H1 (cell line): Measurements from ENCODE around the gene ZDHHC1. TPM values are rescaled to one million over a fixed set of nuclear protein-coding genes. Genes with fewer than 3 reads are reported as not detected.
"Not testable (repeated sequence)": the region's sequence is repeated elsewhere in the genome, so short reads cannot be mapped to it uniquely, and the experiment has no call there.

Experiments used
- CTCF ChIA-PET: fragments of 300-600 bp; sonication (Branson Sonifier 250); formaldehyde crosslinking; loops from one replicate; lab custom pipeline; 2021; ENCODE audit not compliant: partially characterized antibody; lab: Charles Lee
- POLR2A ChIA-PET: fragments of 300-600 bp; sonication (Branson Sonifier 250); formaldehyde crosslinking; loops from one replicate; lab custom pipeline; 2021; ENCODE audit warnings: inconsistent platforms; ENCODE audit not compliant: partially characterized antibody; lab: Charles Lee
- DNase-seq, 2 experiments: peaks; one replicate each; pipeline versions ENCODE4 v3.0.0 to v3.0.0-alpha.2; 2010 to 2022; ENCODE audit warnings: low spot score in 2 of 2, low read depth in 1 of 2, mixed read lengths in 1 of 2
- FAIRE-seq: peaks from 2 replicates; lab custom pipeline; 2011; peaks lifted over from hg19 to GRCh38; lab: Jason Lieb, UNC
- H2AFZ ChIP-seq: 2 replicates; pipeline ENCODE4 v1.8.1; 2012; ENCODE audit warnings: low read length, inconsistent platforms
- H2AK5ac ChIP-seq: 2 replicates; pipeline ENCODE4 v1.6.1; 2013; ENCODE audit warnings: low read depth, low read length
- H2BK120ac ChIP-seq: replicated peaks from 2 replicates; pipeline ENCODE3; 2013; ENCODE audit warnings: low read depth, low read length, inconsistent platforms
- H2BK12ac ChIP-seq: 2 replicates; pipeline ENCODE4 v1.6.1; 2013; ENCODE audit warnings: low read depth, low read length
- H2BK15ac ChIP-seq: 2 replicates; pipeline ENCODE4 v1.6.1; 2013; ENCODE audit warnings: low read length
- H2BK20ac ChIP-seq: 2 replicates; pipeline ENCODE4 v1.6.1; 2013; ENCODE audit warnings: low read length
- H2BK5ac ChIP-seq: 2 replicates; pipeline ENCODE4 v1.6.1; 2013; ENCODE audit warnings: low read depth, low read length
- H3K14ac ChIP-seq: 2 replicates; pipeline ENCODE4 v1.6.1; 2013; ENCODE audit warnings: inconsistent platforms; ENCODE audit not compliant: insufficient read length
- H3K18ac ChIP-seq: 2 replicates; pipeline ENCODE4 v1.6.1; 2013; ENCODE audit warnings: low read length; ENCODE audit errors: extremely low read depth
- H3K23ac ChIP-seq: 2 replicates; pipeline ENCODE4 v1.6.1; 2013; ENCODE audit warnings: inconsistent platforms; ENCODE audit not compliant: insufficient read length
- H3K23me2 ChIP-seq: 2 replicates; pipeline ENCODE4 v1.6.1; 2013; ENCODE audit warnings: low read depth, low read length
- H3K27ac ChIP-seq: 2 replicates; pipeline ENCODE4 v1.6.1; 2011; ENCODE audit warnings: low read depth, low read length, inconsistent platforms
- H3K27me3 ChIP-seq, 4 experiments: replicated peaks in 1 of 4; 1 replicate in 1 of 4; 2 replicates in 3 of 4; pipeline versions ENCODE4 v1.6.1 to v1.8.1; 2011 to 2013; ENCODE audit warnings: low read length in 3 of 4, mild to moderate bottlenecking in 3 of 4, inconsistent platforms in 2 of 4, mixed read lengths in 2 of 4, moderate library complexity in 1 of 4; ENCODE audit not compliant: control insufficient read depth in 3 of 4, insufficient read depth in 3 of 4; ENCODE audit errors: extremely low read depth in 1 of 4
- H3K36me3 ChIP-seq, 4 experiments: 2 replicates each; pipeline versions ENCODE4 v1.6.1 to v1.8.1; 2011 to 2013; ENCODE audit warnings: mild to moderate bottlenecking in 4 of 4, low read length in 3 of 4, moderate library complexity in 2 of 4, control low read depth in 1 of 4, inconsistent platforms in 1 of 4; ENCODE audit not compliant: insufficient read depth in 4 of 4, control insufficient read depth in 2 of 4
- H3K4ac ChIP-seq: replicated peaks from 2 replicates; pipeline ENCODE3; 2013; ENCODE audit warnings: low read length, low read depth, mixed read lengths, inconsistent platforms; ENCODE audit not compliant: insufficient read length
- H3K4me1 ChIP-seq, 4 experiments: replicated peaks in 1 of 4; 1 replicate in 1 of 4; 2 replicates in 3 of 4; pipeline versions ENCODE4 v1.6.1 to v1.8.1; 2011 to 2013; ENCODE audit warnings: low read length in 3 of 4, inconsistent platforms in 2 of 4, mixed read lengths in 1 of 4; ENCODE audit not compliant: insufficient read depth in 4 of 4, control insufficient read depth in 3 of 4
- H3K4me2 ChIP-seq, 2 experiments: 2 replicates each; pipeline versions ENCODE4 v1.6.1 to v1.8.1; 2011 to 2013; ENCODE audit warnings: low read depth in 2 of 2, low read length in 2 of 2, control low read depth in 1 of 2, inconsistent platforms in 1 of 2, mild to moderate bottlenecking in 1 of 2; ENCODE audit not compliant: insufficient read depth in 1 of 2
- H3K4me3 ChIP-seq, 4 experiments: fragments of 200-600, 300-600 bp in 1 of 4; sonication (generic), shearing (Covaris generic), sonication (Bioruptor Twin) in 1 of 4; 2 replicates each; pipeline versions ENCODE4 v1.5.1 to v1.8.1; 2011 to 2016; ENCODE audit warnings: low read length in 4 of 4, low read depth in 3 of 4, control low read depth in 2 of 4, inconsistent platforms in 2 of 4, mild to moderate bottlenecking in 2 of 4, mixed read lengths in 1 of 4, moderate library complexity in 1 of 4; ENCODE audit not compliant: insufficient read depth in 2 of 4; ENCODE audit errors: extremely low read depth in 1 of 4
- H3K56ac ChIP-seq: replicated peaks from 2 replicates; pipeline ENCODE3; 2013; ENCODE audit warnings: low read depth, mild to moderate bottlenecking, mixed read lengths, low read length, inconsistent platforms; ENCODE audit not compliant: insufficient read length
- H3K79me1 ChIP-seq: 2 replicates; pipeline ENCODE4 v1.6.1; 2013; ENCODE audit warnings: low read depth, low read length, control low read depth
- H3K79me2 ChIP-seq, 2 experiments: 2 replicates each; pipeline versions ENCODE4 v1.6.1 to v1.8.1; 2012 to 2013; ENCODE audit warnings: low read length in 2 of 2, mild to moderate bottlenecking in 2 of 2, inconsistent platforms in 1 of 2; ENCODE audit not compliant: insufficient read depth in 2 of 2, control insufficient read depth in 1 of 2
- H3K9ac ChIP-seq, 4 experiments: replicated peaks in 1 of 4; 1 replicate in 1 of 4; 2 replicates in 3 of 4; pipeline versions ENCODE4 v1.6.1 to v1.8.1; 2011 to 2013; ENCODE audit warnings: low read depth in 3 of 4, low read length in 3 of 4, control low read depth in 2 of 4, mild to moderate bottlenecking in 2 of 4, moderate library complexity in 2 of 4, inconsistent platforms in 1 of 4; ENCODE audit errors: extremely low read depth in 1 of 4
- H3K9me3 ChIP-seq, 2 experiments: 2 replicates each; pipeline versions ENCODE4 v1.6.1 to v1.8.1; 2012 to 2013; ENCODE audit warnings: mild to moderate bottlenecking in 2 of 2, moderate library complexity in 2 of 2, control low read depth in 1 of 2, inconsistent platforms in 1 of 2, low read depth in 1 of 2, low read length in 1 of 2, mixed read lengths in 1 of 2; ENCODE audit not compliant: insufficient read depth in 2 of 2
- H4K20me1 ChIP-seq, 2 experiments: replicated peaks in 1 of 2; 2 replicates each; pipeline versions ENCODE3 to v1.8.1; 2011 to 2013; ENCODE audit warnings: inconsistent platforms in 2 of 2, low read length in 2 of 2, mild to moderate bottlenecking in 1 of 2; ENCODE audit not compliant: insufficient read depth in 2 of 2, control insufficient read depth in 1 of 2
- H4K5ac ChIP-seq: 2 replicates; pipeline ENCODE4 v1.6.1; 2013; ENCODE audit warnings: low read length, low read depth, mixed read lengths, inconsistent platforms; ENCODE audit not compliant: insufficient read length
- H4K8ac ChIP-seq: 2 replicates; pipeline ENCODE4 v1.8.0; 2013; ENCODE audit warnings: mild to moderate bottlenecking, moderate library complexity, low read length, inconsistent platforms; ENCODE audit not compliant: insufficient read depth; ENCODE audit errors: extremely low read depth
- H4K91ac ChIP-seq: replicated peaks from 2 replicates; pipeline ENCODE3; 2013; ENCODE audit warnings: low read length, mixed read lengths, inconsistent platforms; ENCODE audit not compliant: insufficient read length
- WGBS, 2 experiments: shearing (Covaris generic) in 1 of 2; methylation state at CpG; one replicate each; pipeline versions ENCODE4 v1.1.6 to v1.1.7; 2013 to 2015; ENCODE audit warnings: low lambda C conversion rate in 2 of 2, mixed read lengths in 2 of 2, inconsistent platforms in 1 of 2, low coverage in 1 of 2, missing lambda C conversion rate in 1 of 2; ENCODE audit not compliant: insufficient replicate concordance in 2 of 2, insufficient coverage in 1 of 2, insufficient read length in 1 of 2; ENCODE audit errors: extremely low coverage in 1 of 2, missing lambda C conversion rate in 1 of 2; 5-methylcytosine and 5-hydroxymethylcytosine counted together
- polyA plus RNA-seq, 7 experiments: library from polyadenylated mRNA; depleted of rRNA in 3 of 7; stranded (reverse) in 5 of 7; unstranded in 2 of 7; fragments of >200 nt in 5 of 7; fragments of 200-250 nt in 2 of 7; gene quantifications; 1 replicate in 5 of 7; 2 replicates in 1 of 7; 4 replicates in 1 of 7; pipeline versions ENCODE4 v1.2.1 to v1.2.3, GENCODE V29; 2011 to 2013; ENCODE audit warnings: missing spikeins in 2 of 7, mixed read lengths in 2 of 7
- total RNA-seq: library from RNA; stranded (reverse); fragmentation: NEBNext Ultra II Directional; extraction: Animal tissue kit (Norgen Biotek cat#: 25700); gene quantifications from 2 replicates; pipeline ENCODE4 v1.2.1, GENCODE V29; 2021

ZDHHC1 gene
- total and polyA plus RNA-seq, 2 of the 8 experiments (the other 6 are each of a cell fraction or from before 2014, with no cell fraction given): 3.1 to 4.9 TPM

DNA sequence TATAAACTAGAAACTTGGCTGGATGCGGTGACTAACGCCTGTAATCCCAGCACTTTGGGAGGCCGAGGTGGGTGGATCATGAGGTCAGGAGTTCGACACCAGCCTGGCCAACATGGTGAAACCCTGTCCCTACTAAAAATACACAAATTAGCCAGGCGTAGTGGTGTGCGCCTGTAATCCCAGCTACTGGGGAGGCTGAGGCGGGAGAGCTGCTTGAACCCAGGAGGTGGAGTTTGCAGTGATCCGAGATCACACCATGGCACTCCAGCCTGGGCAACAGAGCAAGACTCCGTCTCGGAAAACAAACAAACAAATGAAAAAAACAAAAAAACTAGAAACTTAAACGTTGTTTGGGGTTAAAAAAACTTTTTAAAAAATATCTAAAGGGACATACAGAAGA is 40.3 kb downstream of the ZDHHC1 start:
- H4K91ac ChIP-seq, H2BK15ac ChIP-seq, H3K4me2 ChIP-seq, H4K20me1 ChIP-seq, H2AK5ac ChIP-seq, H3K9me3 ChIP-seq, H3K79me1 ChIP-seq, POLR2A ChIA-PET, H2BK120ac ChIP-seq, H3K79me2 ChIP-seq, H3K27me3 ChIP-seq, H4K5ac ChIP-seq, FAIRE-seq, H3K23me2 ChIP-seq, H2BK5ac ChIP-seq, H3K4me3 ChIP-seq, H3K4ac ChIP-seq, H3K14ac ChIP-seq, H2BK12ac ChIP-seq, H2BK20ac ChIP-seq, H3K56ac ChIP-seq, H3K23ac ChIP-seq, H3K18ac ChIP-seq, H3K4me1 ChIP-seq, H3K9ac ChIP-seq, H2AFZ ChIP-seq, H3K36me3 ChIP-seq, H4K8ac ChIP-seq, DNase-seq, H3K27ac ChIP-seq: not testable (repeated sequence)
- CTCF ChIA-PET: interaction anchor here (0.6 to 2.3 kb wide), 4 partner anchors 27 to 81 kb away, joined by 3 to 7 read pairs (median 6); partner anchors contain the start of gene ZDHHC1
- WGBS, 2 experiments: 93% methylated on average over 11 of the region's 11 CpGs; no CpG with 5 or more reads in 1 of the 2 experiments
